GM23338 (cell line): ENCODE results near the gene MCTP2.

Experiments used
- CTCF ChIP-seq, 2 experiments: fragments of 200-600 bp in 1 of 2; sonication (generic) in 1 of 2; conservative IDR thresholded peaks; 2 replicates each; pipeline versions ENCODE4 v1.5.1 to v1.6.1; 2016 to 2017; ENCODE audit warnings: antibody characterized with exemption in 2 of 2, low read depth in 2 of 2, mild to moderate bottlenecking in 2 of 2, moderate library complexity in 1 of 2
- EZH2phosphoT487 ChIP-seq: fragments of 200-600 bp; sonication (generic); IDR thresholded peaks from one replicate; pipeline ENCODE4 v1.8.1; 2018; ENCODE audit warnings: antibody characterized with exemption; ENCODE audit not compliant: unreplicated experiment
- TF ChIP-seq, protein P1 (sequence below): fragments of 250-450 bp; sonication (Bioruptor Pico); IDR thresholded peaks from 2 replicates; pipeline ENCODE4 v1.5.0; 2020; ENCODE audit warnings: mild to moderate bottlenecking, moderate library complexity

GRCh38 chr15:94380798-94381197 is 149.4 kb downstream of the MCTP2 start:
- TF ChIP-seq CTCF (conservative IDR thresholded peaks at IDR 0.05; ENCODE audit: low read depth in 2 of 2), result no peak
- TF ChIP-seq, protein P1, sequence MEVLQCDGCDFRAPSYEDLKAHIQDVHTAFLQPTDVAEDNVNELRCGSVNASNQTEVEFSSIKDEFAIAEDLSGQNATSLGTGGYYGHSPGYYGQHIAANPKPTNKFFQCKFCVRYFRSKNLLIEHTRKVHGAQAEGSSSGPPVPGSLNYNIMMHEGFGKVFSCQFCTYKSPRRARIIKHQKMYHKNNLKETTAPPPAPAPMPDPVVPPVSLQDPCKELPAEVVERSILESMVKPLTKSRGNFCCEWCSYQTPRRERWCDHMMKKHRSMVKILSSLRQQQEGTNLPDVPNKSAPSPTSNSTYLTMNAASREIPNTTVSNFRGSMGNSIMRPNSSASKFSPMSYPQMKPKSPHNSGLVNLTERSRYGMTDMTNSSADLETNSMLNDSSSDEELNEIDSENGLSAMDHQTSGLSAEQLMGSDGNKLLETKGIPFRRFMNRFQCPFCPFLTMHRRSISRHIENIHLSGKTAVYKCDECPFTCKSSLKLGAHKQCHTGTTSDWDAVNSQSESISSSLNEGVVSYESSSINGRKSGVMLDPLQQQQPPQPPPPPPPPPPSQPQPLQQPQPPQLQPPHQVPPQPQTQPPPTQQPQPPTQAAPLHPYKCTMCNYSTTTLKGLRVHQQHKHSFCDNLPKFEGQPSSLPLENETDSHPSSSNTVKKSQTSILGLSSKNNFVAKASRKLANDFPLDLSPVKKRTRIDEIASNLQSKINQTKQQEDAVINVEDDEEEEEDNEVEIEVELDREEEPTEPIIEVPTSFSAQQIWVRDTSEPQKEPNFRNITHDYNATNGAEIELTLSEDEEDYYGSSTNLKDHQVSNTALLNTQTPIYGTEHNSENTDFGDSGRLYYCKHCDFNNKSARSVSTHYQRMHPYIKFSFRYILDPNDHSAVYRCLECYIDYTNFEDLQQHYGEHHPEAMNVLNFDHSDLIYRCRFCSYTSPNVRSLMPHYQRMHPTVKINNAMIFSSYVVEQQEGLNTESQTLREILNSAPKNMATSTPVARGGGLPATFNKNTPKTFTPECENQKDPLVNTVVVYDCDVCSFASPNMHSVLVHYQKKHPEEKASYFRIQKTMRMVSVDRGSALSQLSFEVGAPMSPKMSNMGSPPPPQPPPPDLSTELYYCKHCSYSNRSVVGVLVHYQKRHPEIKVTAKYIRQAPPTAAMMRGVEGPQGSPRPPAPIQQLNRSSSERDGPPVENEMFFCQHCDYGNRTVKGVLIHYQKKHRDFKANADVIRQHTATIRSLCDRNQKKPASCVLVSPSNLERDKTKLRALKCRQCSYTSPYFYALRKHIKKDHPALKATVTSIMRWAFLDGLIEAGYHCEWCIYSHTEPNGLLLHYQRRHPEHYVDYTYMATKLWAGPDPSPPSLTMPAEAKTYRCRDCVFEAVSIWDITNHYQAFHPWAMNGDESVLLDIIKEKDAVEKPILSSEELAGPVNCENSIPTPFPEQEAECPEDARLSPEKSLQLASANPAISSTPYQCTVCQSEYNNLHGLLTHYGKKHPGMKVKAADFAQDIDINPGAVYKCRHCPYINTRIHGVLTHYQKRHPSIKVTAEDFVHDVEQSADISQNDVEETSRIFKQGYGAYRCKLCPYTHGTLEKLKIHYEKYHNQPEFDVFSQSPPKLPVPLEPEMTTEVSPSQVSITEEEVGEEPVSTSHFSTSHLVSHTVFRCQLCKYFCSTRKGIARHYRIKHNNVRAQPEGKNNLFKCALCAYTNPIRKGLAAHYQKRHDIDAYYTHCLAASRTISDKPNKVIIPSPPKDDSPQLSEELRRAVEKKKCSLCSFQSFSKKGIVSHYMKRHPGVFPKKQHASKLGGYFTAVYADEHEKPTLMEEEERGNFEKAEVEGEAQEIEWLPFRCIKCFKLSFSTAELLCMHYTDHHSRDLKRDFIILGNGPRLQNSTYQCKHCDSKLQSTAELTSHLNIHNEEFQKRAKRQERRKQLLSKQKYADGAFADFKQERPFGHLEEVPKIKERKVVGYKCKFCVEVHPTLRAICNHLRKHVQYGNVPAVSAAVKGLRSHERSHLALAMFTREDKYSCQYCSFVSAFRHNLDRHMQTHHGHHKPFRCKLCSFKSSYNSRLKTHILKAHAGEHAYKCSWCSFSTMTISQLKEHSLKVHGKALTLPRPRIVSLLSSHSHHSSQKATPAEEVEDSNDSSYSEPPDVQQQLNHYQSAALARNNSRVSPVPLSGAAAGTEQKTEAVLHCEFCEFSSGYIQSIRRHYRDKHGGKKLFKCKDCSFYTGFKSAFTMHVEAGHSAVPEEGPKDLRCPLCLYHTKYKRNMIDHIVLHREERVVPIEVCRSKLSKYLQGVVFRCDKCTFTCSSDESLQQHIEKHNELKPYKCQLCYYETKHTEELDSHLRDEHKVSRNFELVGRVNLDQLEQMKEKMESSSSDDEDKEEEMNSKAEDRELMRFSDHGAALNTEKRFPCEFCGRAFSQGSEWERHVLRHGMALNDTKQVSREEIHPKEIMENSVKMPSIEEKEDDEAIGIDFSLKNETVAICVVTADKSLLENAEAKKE, result no peak
- no peak for TF ChIP-seq EZH2phosphoT487
